Cardiac fibroblast (primary cell): ENCODE data around the gene RIOK1.

ENCODE experiments used
- DNase-seq, 2 donors: peaks; one replicate each; pipeline versions ENCODE4 v3.0.0 to v3.0.0-alpha.2; 2010; ENCODE audit warnings: low read depth in 2 of 2
- H3K4me3 ChIP-seq, 2 donors: replicated peaks in 1 of 2; 1 replicate in 1 of 2; 2 replicates in 1 of 2; pipeline ENCODE4 v1.5.1; 2011; ENCODE audit warnings: low read depth in 2 of 2, low read length in 2 of 2, mild to moderate bottlenecking in 2 of 2, moderate library complexity in 1 of 2
- TF ChIP-seq, protein P1 (sequence below): IDR thresholded peaks from one replicate; pipeline ENCODE4 v1.5.1; 2011; ENCODE audit warnings: low read depth, mild to moderate bottlenecking, low read length, inconsistent platforms

The RIOK1 gene

DNA sequence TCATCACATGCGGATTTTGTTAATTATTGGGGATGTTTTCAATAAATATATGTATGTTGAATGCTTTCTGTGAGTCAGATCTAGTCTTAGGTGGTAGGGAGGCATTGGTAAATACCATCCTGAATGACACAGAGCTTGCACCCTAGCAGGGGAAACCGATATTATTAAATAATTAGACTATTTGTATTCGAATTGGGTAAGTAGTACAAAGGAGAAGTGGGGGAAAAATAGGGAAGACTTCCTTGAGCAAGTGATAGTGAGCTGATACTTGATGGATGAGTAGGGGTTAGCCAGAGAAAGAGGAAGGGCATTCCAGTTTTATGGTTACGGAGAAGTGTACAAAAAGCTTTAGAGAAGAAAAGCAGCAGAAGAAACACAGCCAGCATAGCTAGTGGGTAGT lies 1.5 kb downstream of the RIOK1 start:
- TF ChIP-seq, protein P1, sequence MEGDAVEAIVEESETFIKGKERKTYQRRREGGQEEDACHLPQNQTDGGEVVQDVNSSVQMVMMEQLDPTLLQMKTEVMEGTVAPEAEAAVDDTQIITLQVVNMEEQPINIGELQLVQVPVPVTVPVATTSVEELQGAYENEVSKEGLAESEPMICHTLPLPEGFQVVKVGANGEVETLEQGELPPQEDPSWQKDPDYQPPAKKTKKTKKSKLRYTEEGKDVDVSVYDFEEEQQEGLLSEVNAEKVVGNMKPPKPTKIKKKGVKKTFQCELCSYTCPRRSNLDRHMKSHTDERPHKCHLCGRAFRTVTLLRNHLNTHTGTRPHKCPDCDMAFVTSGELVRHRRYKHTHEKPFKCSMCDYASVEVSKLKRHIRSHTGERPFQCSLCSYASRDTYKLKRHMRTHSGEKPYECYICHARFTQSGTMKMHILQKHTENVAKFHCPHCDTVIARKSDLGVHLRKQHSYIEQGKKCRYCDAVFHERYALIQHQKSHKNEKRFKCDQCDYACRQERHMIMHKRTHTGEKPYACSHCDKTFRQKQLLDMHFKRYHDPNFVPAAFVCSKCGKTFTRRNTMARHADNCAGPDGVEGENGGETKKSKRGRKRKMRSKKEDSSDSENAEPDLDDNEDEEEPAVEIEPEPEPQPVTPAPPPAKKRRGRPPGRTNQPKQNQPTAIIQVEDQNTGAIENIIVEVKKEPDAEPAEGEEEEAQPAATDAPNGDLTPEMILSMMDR = no peak
- peak overlapping the region in 1 of 2 donors; percentile 88 for H3K4me3 ChIP-seq
- DNase-seq = peak in 1 of 2 donors; percentile 18

DNA sequence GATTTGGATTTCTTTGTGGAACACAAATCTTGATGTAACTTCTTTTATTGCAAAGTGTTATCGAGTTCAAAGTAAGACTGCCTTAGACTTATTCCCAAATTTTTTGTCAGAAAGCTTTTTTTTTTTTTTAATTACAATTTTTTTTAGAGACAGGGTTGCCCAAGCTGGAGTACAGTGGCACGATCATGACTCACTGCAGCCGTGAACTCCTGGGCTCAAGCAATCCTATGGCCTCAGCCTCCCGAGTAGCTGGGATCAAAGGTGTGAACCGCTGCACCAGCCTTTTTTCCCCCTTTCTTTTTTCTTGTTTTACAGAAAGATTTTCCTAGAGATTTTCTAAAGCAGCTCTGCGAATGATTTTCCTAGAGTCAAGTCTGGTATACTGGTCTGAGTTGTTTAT lies 2.8 kb downstream of the RIOK1 start:
- TF ChIP-seq, protein P1 = no peak
- no peak overlapping the region for H3K4me3 ChIP-seq
- peak; percentile 4 to 13 for DNase-seq

DNA sequence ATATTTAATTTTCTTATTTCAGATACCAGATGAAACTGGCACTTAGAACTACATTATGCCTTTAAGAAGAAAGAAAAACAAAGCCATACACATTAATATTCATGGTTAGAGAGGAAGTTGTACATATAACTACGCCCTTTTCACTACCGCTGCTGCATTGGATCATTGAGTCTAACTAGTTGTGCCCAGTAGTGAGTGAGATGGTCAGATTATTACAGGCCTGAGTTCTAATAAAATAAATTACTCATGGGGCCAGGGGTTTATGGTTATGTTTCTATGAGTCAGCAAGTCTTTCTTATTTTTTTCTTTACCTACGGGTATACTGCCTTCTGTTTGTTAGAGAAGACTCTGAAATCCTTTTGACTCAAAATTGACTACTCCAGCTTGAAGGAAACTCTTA lies 11.5 kb downstream of the RIOK1 start:
- TF ChIP-seq, protein P1 = no peak
- peak in 1 of 2 donors; percentile 34 for DNase-seq
- no peak overlapping the region for H3K4me3 ChIP-seq

DNA sequence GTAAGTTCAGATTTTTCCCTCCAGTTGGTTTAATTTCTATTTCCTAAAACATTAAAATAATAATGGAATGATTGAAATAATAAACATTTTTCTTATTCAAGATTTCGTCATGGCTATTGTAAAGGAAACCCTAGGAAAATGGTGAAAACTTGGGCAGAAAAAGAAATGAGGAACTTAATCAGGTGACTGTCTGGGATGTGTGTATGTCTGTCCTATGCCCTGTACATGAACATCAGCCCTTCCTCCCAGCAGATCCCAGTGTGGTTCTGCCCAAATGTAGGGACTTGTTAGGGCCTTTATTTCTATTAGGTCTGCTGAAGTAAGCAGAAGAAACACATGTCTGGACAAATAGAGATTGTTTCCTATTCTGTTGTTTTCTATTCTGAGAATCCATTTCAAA lies 13.1 kb downstream of the RIOK1 start:
- no peak for DNase-seq
- TF ChIP-seq, protein P1 = no peak
- no peak overlapping the region for H3K4me3 ChIP-seq

DNA sequence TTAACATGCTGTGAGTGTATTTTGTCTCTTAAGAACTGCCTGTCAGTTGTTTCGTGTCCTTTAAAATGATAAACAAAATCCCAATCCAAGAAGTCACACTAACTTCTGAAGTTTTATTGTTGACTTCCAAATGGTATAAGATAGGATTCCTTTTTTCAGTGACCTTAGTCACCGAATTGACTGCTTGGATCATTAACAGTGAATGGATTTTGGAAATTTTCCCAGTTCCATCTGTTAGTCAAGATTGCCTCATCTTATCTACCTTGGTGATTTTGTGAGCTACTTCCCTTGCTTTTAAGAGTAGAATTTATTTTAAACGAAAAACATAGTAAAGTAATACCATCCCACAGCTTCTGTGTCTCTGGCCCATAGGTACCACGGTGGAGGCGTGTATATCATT lies 14.9 kb downstream of the RIOK1 start:
- DNase-seq = no peak
- TF ChIP-seq, protein P1 = no peak
- H3K4me3 ChIP-seq = no peak overlapping the region

DNA sequence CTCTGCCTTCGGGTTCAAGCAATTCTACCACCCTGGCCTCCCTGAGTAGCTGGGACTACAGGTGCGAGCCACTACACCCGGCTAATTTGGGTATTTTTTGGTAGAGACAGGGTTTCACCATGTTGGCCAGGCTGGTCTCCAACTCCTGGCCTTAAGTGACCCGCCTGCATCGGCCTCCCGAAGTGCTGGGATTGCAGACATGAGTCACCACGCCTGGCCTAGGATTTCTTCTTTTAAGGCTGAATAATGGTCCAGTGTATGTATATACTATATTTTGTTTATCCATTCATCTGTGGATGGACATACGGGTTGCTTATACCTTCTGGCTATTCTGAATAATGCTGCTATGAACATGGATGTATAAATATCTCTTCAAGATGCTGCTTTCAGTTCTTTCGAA lies 17.1 kb downstream of the RIOK1 start:
- no peak for DNase-seq
- TF ChIP-seq, protein P1 = no peak

DNA sequence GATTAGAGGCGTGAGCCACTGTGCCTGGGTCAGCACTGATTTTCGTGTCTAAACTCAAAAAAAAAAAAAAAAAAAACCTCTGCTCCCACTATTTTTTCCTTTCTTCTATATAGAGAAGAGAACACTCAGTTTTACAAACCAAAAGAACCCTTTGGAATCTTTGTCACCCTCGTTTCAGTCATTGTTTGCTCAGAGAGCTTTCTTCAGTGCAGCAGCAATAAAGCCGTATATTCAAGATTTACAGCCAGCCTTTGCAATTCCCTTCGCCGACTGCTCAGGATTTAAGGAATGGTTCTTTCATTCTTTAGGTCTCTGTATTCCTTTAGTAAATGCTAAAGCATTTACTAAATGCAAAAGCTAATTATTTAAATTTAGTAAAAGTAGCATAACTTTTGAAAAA lies 20.1 kb downstream of the RIOK1 start:
- DNase-seq = no peak
- TF ChIP-seq, protein P1 = no peak
- H3K4me3 ChIP-seq = no peak overlapping the region

More for the DNA sequence above, 17.1 kb downstream of the RIOK1 start:
- H3K4me3 ChIP-seq = no peak overlapping the region
